Testis (tissue), 3 donors: ENCODE results near the gene ADCY5. TPM values are rescaled to one million over a fixed set of nuclear protein-coding genes. Genes with fewer than 3 reads are reported as not detected.

Experiments used
- DNase-seq: peaks from one replicate; pipeline ENCODE4 v3.0.0-alpha.2; 2019
- H3K27ac ChIP-seq, 2 donors: fragments of 200-600 bp; sonication (generic); one replicate each; pipeline ENCODE4 v1.5.1; 2019
- H3K27me3 ChIP-seq: fragments of 200-600 bp; sonication (generic); one replicate; pipeline ENCODE4 v1.5.1; 2019
- H3K36me3 ChIP-seq: fragments of 200-600 bp; sonication (generic); one replicate; pipeline ENCODE4 v1.5.1; 2017; ENCODE audit warnings: low read depth; ENCODE audit errors: missing control alignments
- H3K4me1 ChIP-seq: fragments of 200-600 bp; sonication (generic); one replicate; pipeline ENCODE4 v1.5.1; 2019
- H3K4me3 ChIP-seq, 2 donors: fragments of 200-600 bp; sonication (generic); one replicate each; pipeline ENCODE4 v1.5.1; 2017 to 2019
- H3K9me3 ChIP-seq: fragments of 200-600 bp; sonication (generic); one replicate; pipeline ENCODE4 v1.5.1; 2017
- POLR2A ChIP-seq: fragments of 450-650 bp; IDR thresholded peaks from one replicate; pipeline ENCODE4 v1.6.1; 2017; ENCODE audit warnings: antibody characterized with exemption, mild to moderate bottlenecking, moderate library complexity
- WGBS, 2 donors: methylation state at CpG; one replicate each; pipeline ENCODE4 v1.1.5; 2018; 5-methylcytosine and 5-hydroxymethylcytosine counted together
- intact Hi-C: fragments of 100-400 bp; cut with DNase I; formaldehyde crosslinking; loops from one replicate; pipeline ENCODE4 v1.15.1; 2023; ENCODE audit warnings: low total_unique reads
- polyA plus RNA-seq: library from polyadenylated mRNA; stranded (reverse); fragments of 350-450 nt; fragmentation: Illumina TruSeq; extraction: RNeasy Lipid Tissue Mini Kit (QIAGEN cat#74804); gene quantifications from one replicate; pipeline ENCODE4 v1.2.3, GENCODE V29; 2014; ENCODE audit warnings: low read depth, low replicate concordance; ENCODE audit not compliant: insufficient read depth
- total RNA-seq, 2 donors: library from RNA; depleted of rRNA; stranded (reverse); fragments of >200 nt; gene quantifications; one replicate each; pipeline ENCODE4 v1.2.3, GENCODE V29; 2016
- TF ChIP-seq, protein P1 (sequence below), 3 experiments: fragments of 450-650 bp in 2 of 3; fragments of 200-600 bp in 1 of 3; sonication (generic) in 1 of 3; IDR thresholded peaks; one replicate each; pipeline ENCODE4 v1.5.1; 2016 to 2019; ENCODE audit warnings: antibody characterized with exemption in 3 of 3, mild to moderate bottlenecking in 2 of 3, moderate library complexity in 1 of 3

The ADCY5 gene
- total and polyA plus RNA-seq, 3 donors from 2014 or later: 16.5 to 41.6 (median 33.6) TPM

DNA sequence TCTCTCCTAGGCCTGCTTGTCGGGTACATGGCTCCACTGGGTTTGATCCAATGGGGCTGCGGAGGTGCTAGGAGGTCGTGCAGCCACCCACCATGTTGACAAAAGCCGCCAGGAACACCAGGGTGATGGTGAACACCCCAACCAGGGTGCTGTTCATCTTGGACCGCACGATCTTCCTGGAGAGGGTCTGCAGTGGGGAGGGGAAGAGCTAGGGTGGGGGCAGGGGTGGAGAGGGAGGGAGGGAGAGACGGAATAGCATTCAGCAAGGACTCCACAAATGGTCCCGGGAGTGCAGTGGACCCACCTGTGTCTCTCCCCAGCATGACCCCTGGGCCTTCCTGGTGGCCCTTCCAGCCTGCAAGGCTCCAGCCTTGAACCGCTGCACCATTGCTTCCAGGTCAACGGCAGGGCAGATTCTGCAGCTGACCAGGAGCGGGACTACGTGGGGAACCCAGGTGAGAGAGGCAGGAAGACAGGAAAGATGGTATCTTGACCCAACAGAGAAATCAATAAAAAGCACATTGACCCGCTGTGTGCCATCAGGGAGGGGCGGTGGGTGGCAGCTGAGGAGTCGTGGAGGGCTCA lies 144.8 kb downstream of the ADCY5 start:
- 90 to 96% methylated on average over 13 to 15 of the region's 15 CpGs for WGBS, 2 donors
- no peak overlapping the region for H3K27ac ChIP-seq
- H3K27me3 ChIP-seq: no peaks in the 10 kb centered on the region
- no peaks in the 10 kb centered on the region for H3K36me3 ChIP-seq
- no peaks in the 10 kb centered on the region for H3K9me3 ChIP-seq
- no peak for TF ChIP-seq POLR2A
- TF ChIP-seq, protein P1, sequence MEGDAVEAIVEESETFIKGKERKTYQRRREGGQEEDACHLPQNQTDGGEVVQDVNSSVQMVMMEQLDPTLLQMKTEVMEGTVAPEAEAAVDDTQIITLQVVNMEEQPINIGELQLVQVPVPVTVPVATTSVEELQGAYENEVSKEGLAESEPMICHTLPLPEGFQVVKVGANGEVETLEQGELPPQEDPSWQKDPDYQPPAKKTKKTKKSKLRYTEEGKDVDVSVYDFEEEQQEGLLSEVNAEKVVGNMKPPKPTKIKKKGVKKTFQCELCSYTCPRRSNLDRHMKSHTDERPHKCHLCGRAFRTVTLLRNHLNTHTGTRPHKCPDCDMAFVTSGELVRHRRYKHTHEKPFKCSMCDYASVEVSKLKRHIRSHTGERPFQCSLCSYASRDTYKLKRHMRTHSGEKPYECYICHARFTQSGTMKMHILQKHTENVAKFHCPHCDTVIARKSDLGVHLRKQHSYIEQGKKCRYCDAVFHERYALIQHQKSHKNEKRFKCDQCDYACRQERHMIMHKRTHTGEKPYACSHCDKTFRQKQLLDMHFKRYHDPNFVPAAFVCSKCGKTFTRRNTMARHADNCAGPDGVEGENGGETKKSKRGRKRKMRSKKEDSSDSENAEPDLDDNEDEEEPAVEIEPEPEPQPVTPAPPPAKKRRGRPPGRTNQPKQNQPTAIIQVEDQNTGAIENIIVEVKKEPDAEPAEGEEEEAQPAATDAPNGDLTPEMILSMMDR (IDR thresholded peaks at IDR 0.05): no peak
- H3K4me3 ChIP-seq: no peak overlapping the region
- DNase-seq: no peak
- intact Hi-C loops: no loop called here
- H3K4me1 ChIP-seq: no peaks in the 10 kb centered on the region

DNA sequence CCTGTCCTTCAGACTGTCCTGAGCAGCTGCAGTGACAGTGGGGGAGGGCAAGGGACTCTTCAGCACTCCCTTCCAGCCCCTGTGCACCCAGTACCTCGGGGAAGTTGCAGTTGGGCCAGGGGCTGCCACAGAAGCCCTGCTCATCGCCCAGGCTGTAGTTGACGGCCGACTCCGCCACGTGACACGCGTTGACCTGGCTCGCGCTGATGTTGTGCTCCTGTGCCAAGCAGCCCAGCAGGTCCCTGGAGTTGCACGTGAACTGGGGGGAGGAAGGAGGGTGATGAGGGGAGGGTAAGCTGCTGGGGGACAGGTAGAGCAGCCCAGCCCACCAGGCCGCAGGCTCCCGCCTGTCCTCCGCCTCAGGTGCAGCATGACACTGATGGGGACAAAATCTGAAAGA lies 145.9 kb downstream of the ADCY5 start:
- 80 to 81% methylated on average over 10 to 14 of the region's 14 CpGs for WGBS, 2 donors

DNA sequence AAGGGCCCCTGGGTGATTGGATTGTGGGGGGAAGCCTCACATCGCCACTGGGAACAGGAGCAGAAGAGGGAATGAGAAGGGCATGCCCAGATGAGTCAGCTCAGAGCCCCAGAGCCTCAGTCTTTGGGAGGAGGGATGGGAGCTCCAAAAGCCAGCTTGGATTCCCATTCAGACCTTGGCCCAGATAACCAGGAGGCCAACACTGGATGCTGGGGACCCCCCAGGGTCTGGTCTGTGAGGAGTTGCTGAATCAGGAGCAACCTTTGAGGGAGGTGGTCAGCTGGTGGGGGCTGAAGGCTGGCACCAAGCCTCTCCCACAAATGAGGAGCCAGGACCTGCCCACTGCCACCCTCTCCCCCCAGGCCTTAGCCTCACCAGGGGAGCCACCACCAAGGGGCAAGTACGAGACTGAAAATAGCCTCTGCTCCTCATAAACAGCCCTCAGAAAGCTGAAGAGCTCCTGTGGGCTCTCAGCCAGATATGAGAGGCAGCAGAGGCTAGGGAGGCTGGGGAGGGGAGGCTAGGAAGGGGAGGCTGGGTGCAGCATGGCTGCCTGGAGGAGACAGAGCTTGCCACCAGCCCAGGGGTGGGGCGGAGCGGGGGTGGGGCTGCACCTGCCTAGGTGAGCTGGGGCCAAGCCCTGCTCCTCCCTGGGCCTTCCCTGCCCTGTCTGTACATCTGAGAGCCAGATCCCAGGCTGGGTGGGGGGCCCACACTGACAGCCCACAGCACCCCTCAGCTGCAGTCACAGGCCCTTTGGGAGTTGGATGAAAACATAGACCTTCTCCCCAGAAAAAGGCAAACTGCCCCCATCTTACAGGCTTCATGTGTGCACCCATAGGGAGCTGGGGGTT lies 147.3 kb downstream of the ADCY5 start:
- DNase-seq: no peak
- no peak for TF ChIP-seq POLR2A
- TF ChIP-seq, protein P1 (IDR thresholded peaks at IDR 0.05): no peak
- H3K4me1 ChIP-seq: no peaks in the 10 kb centered on the region
- intact Hi-C loops: no loop called here
- no peaks in the 10 kb centered on the region for H3K9me3 ChIP-seq
- H3K27me3 ChIP-seq: no peaks in the 10 kb centered on the region
- H3K36me3 ChIP-seq: no peaks in the 10 kb centered on the region
- H3K27ac ChIP-seq: no peak overlapping the region
- H3K4me3 ChIP-seq: no peak overlapping the region
- 0 to 70% methylated on average over 1 to 4 of the region's 4 CpGs for WGBS, 2 donors

More for the DNA sequence above, 145.9 kb downstream of the ADCY5 start:
- intact Hi-C loops: no loop called here
- Histone ChIP-seq H3K27ac (no peak overlapping the region), H3K27me3 (no peaks in the 10 kb centered on the region), H3K36me3 (no peaks in the 10 kb centered on the region), H3K4me1 (no peaks in the 10 kb centered on the region), H3K4me3 (no peak overlapping the region), H3K9me3 (no peaks in the 10 kb centered on the region)
- TF ChIP-seq, protein P1 (IDR thresholded peaks at IDR 0.05): no peak
- TF ChIP-seq POLR2A: no peak
- DNase-seq: no peak

DNA sequence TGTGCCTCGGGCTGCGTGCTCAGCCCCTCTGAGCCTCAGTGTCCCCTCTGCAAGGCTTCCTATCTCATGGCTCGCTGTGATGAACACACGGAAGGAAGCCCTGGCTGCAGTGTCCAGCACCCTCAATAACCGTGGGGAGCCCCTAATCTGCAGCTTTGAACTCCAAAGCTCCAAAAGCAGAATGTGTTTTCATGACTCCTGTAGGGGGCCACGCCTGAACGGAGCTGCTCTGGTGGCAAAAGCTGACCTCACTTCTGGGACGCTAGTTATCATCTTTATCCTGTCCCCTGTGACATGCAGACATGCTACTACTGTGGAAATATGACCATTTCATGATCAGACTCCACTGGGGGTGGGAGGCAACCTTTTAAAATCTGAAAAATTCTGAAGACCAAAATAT lies 148.3 kb downstream of the ADCY5 start:
- intact Hi-C loops: no loop called here
- no peak for TF ChIP-seq POLR2A
- TF ChIP-seq, protein P1 (IDR thresholded peaks at IDR 0.05): no peak
- Histone ChIP-seq H3K4me3 (no peak overlapping the region), H3K27ac (no peak overlapping the region), H3K4me1 (no peaks in the 10 kb centered on the region), H3K27me3 (no peaks in the 10 kb centered on the region), H3K9me3 (no peaks in the 10 kb centered on the region), H3K36me3 (no peaks in the 10 kb centered on the region)
- WGBS, 2 donors: 66 to 89% methylated on average over 4 to 8 of the region's 8 CpGs
- no peak for DNase-seq
